ENCODE results near the gene CPEB4.

DNA sequence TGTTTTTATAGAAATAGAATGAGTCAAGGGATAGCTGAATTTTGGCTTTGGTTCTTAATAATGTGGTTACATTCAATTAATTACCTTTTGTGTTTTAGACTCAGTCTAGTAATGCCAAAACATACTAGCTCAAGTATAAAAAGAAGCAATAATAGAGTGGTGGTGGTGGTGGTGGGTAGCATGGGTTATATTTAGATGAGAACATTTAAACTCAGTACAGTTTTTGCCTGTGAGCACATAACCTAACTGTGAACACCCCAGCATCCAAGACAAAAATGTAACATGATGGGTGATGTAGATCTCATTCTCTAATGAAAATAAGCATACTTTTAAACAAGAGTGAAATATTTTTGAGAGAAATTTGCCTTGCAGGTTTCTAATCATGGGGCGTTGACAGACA is 14.2 kb downstream of the CPEB4 start:
- TF ChIP-seq, protein P1, sequence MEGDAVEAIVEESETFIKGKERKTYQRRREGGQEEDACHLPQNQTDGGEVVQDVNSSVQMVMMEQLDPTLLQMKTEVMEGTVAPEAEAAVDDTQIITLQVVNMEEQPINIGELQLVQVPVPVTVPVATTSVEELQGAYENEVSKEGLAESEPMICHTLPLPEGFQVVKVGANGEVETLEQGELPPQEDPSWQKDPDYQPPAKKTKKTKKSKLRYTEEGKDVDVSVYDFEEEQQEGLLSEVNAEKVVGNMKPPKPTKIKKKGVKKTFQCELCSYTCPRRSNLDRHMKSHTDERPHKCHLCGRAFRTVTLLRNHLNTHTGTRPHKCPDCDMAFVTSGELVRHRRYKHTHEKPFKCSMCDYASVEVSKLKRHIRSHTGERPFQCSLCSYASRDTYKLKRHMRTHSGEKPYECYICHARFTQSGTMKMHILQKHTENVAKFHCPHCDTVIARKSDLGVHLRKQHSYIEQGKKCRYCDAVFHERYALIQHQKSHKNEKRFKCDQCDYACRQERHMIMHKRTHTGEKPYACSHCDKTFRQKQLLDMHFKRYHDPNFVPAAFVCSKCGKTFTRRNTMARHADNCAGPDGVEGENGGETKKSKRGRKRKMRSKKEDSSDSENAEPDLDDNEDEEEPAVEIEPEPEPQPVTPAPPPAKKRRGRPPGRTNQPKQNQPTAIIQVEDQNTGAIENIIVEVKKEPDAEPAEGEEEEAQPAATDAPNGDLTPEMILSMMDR (IDR thresholded peaks at IDR 0.05 in 8 of 11, conservative IDR thresholded peaks at IDR 0.05 in 3 of 11), result no peak
- TF ChIP-seq POLR2A (IDR thresholded peaks at IDR 0.05), result no peak
- no peak for TF ChIP-seq POLR2AphosphoS5 (IDR thresholded peaks at IDR 0.05)
